Measurements from ENCODE around the gene SPATA31E1. TPM values are rescaled to one million over a fixed set of nuclear protein-coding genes. Genes with fewer than 3 reads are reported as not detected.
A peak's percentile ranks its signal among the peaks of the same experiment; 100 is the strongest.

The SPATA31E1 gene
- total RNA-seq, 1 experiment from 2014 or later, result not detected

DNA sequence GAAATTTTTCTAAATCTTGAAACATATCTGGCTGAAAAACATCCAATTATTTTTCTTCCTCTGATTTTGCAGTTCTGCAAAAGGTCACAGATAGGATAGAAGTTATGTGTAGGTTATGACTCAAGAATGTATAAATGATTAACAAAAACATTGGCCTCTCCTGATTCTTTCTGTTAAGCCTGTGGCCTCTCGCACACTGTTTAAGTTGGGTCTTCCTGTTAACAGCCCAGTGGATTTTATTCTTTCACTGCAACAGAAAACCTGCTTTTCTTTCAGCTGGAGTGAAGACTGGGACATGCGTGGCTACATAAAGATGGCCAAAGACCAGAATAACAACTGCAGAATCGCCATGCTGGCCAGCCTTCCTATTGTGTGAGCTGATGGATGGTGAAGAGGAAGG is 17.1 kb upstream of the SPATA31E1 start:
- TF ChIP-seq, protein P1, sequence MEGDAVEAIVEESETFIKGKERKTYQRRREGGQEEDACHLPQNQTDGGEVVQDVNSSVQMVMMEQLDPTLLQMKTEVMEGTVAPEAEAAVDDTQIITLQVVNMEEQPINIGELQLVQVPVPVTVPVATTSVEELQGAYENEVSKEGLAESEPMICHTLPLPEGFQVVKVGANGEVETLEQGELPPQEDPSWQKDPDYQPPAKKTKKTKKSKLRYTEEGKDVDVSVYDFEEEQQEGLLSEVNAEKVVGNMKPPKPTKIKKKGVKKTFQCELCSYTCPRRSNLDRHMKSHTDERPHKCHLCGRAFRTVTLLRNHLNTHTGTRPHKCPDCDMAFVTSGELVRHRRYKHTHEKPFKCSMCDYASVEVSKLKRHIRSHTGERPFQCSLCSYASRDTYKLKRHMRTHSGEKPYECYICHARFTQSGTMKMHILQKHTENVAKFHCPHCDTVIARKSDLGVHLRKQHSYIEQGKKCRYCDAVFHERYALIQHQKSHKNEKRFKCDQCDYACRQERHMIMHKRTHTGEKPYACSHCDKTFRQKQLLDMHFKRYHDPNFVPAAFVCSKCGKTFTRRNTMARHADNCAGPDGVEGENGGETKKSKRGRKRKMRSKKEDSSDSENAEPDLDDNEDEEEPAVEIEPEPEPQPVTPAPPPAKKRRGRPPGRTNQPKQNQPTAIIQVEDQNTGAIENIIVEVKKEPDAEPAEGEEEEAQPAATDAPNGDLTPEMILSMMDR (IDR thresholded peaks at IDR 0.05; ENCODE audit: insufficient read depth in 1 of 2, low read depth in 1 of 2, low read length in 1 of 2, severe bottlenecking in 1 of 2, unreplicated experiment in 1 of 2), result no peak
- ChIA-PET POLR2A (no interaction called here), CTCF (no interaction called here)
- no peak for DNase-seq
- Mint-ChIP-seq H3K9me3 (ENCODE audit: unreplicated experiment) (peaks cover 22% of the 10 kb centered on the region), H3K27ac (ENCODE audit: unreplicated experiment) (no peak overlapping the region), H3K27me3 (ENCODE audit: insufficient read depth, unreplicated experiment) (no peaks in the 10 kb centered on the region), H3K36me3 (ENCODE audit: insufficient read depth, unreplicated experiment) (no peaks in the 10 kb centered on the region), H3K4me3 (ENCODE audit: unreplicated experiment) (peak overlapping the region; percentile 44), H3K4me1 (ENCODE audit: low read depth, unreplicated experiment) (no peaks in the 10 kb centered on the region)
- Histone ChIP-seq H3K36me3 (ENCODE audit: control insufficient read depth, insufficient read depth, low read length) (no peaks in the 10 kb centered on the region), H3K9me3 (no peaks in the 10 kb centered on the region), H3K4me1 (peaks cover 12% of the 10 kb centered on the region), H3K4me3 (ENCODE audit: low read depth, low read length) (peak overlapping the region; percentile 4; the same call in 1 of the 2 replicates), H3K27me3 (replicated peaks; ENCODE audit: control insufficient read depth, insufficient read depth, low read length) (no peaks in the 10 kb centered on the region)
- no TSS peak for BruUV-seq (replicated peaks)
- intact Hi-C loops (cut with micrococcal nuclease; ENCODE audit: unreplicated experiment), result loop anchor here (1.0 kb wide), 1 partner anchor 9 kb away; no protein-coding TSS in a partner anchor

DNA sequence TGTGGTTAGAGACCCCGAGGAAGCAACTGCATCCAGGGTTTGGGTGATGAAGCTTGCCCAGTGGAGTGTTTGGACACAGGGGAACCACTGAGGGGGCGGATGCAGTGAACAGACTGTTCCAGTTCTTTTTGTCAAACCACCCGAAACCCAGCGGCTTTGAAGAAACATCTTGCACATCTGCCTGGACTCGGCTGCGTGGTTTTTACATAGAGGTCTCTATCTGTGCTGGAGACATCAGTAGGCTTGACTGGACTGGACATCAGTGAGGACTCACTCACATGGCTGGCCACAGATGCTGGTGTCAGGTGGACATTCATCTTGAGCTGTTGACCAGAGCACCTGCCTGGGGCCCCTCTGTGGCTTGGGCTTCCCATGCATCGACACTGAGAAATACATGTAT is 15.3 kb upstream of the SPATA31E1 start:
- Histone ChIP-seq H3K4me3 (ENCODE audit: low read depth, low read length) (no peak overlapping the region), H3K27me3 (replicated peaks; ENCODE audit: control insufficient read depth, insufficient read depth, low read length) (no peaks in the 10 kb centered on the region), H3K36me3 (ENCODE audit: control insufficient read depth, insufficient read depth, low read length) (no peaks in the 10 kb centered on the region), H3K9me3 (no peaks in the 10 kb centered on the region), H3K4me1 (peaks cover 12% of the 10 kb centered on the region)
- H3K9me3 Mint-ChIP-seq (ENCODE audit: unreplicated experiment), result peaks cover 12% of the 10 kb centered on the region
- H3K27ac Mint-ChIP-seq (ENCODE audit: unreplicated experiment), result no peak overlapping the region
- no peak for DNase-seq
- H3K4me1 Mint-ChIP-seq (ENCODE audit: low read depth, unreplicated experiment), result no peaks in the 10 kb centered on the region
- no peaks in the 10 kb centered on the region for H3K27me3 Mint-ChIP-seq (ENCODE audit: insufficient read depth, unreplicated experiment)
- TF ChIP-seq, protein P1 (IDR thresholded peaks at IDR 0.05; ENCODE audit: insufficient read depth in 1 of 2, low read depth in 1 of 2, low read length in 1 of 2, severe bottlenecking in 1 of 2, unreplicated experiment in 1 of 2), result no peak
- H3K36me3 Mint-ChIP-seq (ENCODE audit: insufficient read depth, unreplicated experiment), result no peaks in the 10 kb centered on the region
- no TSS peak for BruUV-seq (replicated peaks)
- POLR2A ChIA-PET, result no interaction called here
- H3K4me3 Mint-ChIP-seq (ENCODE audit: unreplicated experiment), result no peak overlapping the region
- intact Hi-C loops (cut with micrococcal nuclease; ENCODE audit: unreplicated experiment), result no loop called here
- CTCF ChIA-PET, result no interaction called here

DNA sequence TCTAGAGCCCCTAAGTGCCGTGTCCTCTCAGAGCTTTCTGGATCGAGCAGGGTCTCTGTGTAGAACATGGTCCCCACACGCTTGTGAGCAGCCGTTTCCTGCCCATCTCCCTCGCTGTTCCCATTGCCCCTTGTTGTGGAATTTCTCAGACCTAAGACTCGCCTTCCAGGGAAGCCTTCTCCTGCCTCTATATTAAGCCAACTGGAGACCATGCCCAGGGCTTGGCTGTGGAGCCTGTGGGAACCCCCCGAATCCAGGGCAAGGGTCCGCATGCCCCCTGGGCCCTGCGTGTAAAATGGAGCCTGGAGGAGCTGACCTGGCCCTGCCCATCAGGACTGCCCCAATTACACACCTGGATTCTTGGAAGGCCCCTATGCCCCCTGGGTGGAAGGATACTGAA is 14.5 kb upstream of the SPATA31E1 start:
- Mint-ChIP-seq H3K4me1 (ENCODE audit: low read depth, unreplicated experiment) (peaks cover 7% of the 10 kb centered on the region), H3K9me3 (ENCODE audit: unreplicated experiment) (peaks cover 12% of the 10 kb centered on the region), H3K27ac (ENCODE audit: unreplicated experiment) (no peak overlapping the region), H3K27me3 (ENCODE audit: insufficient read depth, unreplicated experiment) (no peaks in the 10 kb centered on the region), H3K4me3 (ENCODE audit: unreplicated experiment) (no peak overlapping the region), H3K36me3 (ENCODE audit: insufficient read depth, unreplicated experiment) (no peaks in the 10 kb centered on the region)
- Histone ChIP-seq H3K36me3 (ENCODE audit: control insufficient read depth, insufficient read depth, low read length) (no peaks in the 10 kb centered on the region), H3K9me3 (no peaks in the 10 kb centered on the region), H3K4me1 (peaks cover 16% of the 10 kb centered on the region), H3K27me3 (replicated peaks; ENCODE audit: control insufficient read depth, insufficient read depth, low read length) (no peaks in the 10 kb centered on the region), H3K4me3 (ENCODE audit: low read depth, low read length) (no peak overlapping the region)
- intact Hi-C loops (cut with micrococcal nuclease; ENCODE audit: unreplicated experiment), result no loop called here
- ChIA-PET CTCF (no interaction called here), POLR2A (no interaction called here)
- no peak for DNase-seq
- BruUV-seq (replicated peaks), result no TSS peak
- TF ChIP-seq, protein P1 (IDR thresholded peaks at IDR 0.05; ENCODE audit: insufficient read depth in 1 of 2, low read depth in 1 of 2, low read length in 1 of 2, severe bottlenecking in 1 of 2, unreplicated experiment in 1 of 2), result no peak

Data from Caco-2 (cell line).